Measurements from ENCODE around the gene CSTPP1.

DNA sequence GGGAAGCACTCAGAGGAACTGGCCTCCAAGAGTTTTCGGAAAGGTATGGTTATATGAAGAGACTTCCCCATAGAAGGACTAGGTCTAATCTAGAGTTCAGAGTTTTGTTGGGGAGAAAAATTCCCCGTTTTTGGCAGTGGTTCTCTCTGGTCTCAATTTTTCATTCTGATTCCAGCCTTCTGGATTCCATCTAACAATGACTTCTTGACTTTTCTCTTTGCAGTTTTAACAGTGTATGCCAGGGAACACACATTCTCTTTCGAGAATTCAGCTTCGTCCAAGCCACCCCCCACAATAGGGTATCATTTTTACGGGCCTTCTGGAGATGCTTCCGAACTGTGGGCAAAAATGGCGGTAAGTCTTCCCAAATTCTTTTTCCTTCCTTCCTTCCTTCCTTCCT lies 115.6 kb downstream of the CSTPP1 start:
- TF ChIP-seq, protein P1, sequence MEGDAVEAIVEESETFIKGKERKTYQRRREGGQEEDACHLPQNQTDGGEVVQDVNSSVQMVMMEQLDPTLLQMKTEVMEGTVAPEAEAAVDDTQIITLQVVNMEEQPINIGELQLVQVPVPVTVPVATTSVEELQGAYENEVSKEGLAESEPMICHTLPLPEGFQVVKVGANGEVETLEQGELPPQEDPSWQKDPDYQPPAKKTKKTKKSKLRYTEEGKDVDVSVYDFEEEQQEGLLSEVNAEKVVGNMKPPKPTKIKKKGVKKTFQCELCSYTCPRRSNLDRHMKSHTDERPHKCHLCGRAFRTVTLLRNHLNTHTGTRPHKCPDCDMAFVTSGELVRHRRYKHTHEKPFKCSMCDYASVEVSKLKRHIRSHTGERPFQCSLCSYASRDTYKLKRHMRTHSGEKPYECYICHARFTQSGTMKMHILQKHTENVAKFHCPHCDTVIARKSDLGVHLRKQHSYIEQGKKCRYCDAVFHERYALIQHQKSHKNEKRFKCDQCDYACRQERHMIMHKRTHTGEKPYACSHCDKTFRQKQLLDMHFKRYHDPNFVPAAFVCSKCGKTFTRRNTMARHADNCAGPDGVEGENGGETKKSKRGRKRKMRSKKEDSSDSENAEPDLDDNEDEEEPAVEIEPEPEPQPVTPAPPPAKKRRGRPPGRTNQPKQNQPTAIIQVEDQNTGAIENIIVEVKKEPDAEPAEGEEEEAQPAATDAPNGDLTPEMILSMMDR (IDR thresholded peaks at IDR 0.05 in 4 of 5, conservative IDR thresholded peaks at IDR 0.05 in 1 of 5), result no peak
- TF ChIP-seq POLR2A (IDR thresholded peaks at IDR 0.05), result no peak

Measured in gastrocnemius medialis (tissue), 4 donors.